ENCODE measurements around the gene SORCS2. TPM values are rescaled to one million over a fixed set of nuclear protein-coding genes. Genes with fewer than 3 reads are reported as not detected.

SORCS2 gene
- total RNA-seq, 1 donor from 2014 or later: 7.1 TPM

DNA sequence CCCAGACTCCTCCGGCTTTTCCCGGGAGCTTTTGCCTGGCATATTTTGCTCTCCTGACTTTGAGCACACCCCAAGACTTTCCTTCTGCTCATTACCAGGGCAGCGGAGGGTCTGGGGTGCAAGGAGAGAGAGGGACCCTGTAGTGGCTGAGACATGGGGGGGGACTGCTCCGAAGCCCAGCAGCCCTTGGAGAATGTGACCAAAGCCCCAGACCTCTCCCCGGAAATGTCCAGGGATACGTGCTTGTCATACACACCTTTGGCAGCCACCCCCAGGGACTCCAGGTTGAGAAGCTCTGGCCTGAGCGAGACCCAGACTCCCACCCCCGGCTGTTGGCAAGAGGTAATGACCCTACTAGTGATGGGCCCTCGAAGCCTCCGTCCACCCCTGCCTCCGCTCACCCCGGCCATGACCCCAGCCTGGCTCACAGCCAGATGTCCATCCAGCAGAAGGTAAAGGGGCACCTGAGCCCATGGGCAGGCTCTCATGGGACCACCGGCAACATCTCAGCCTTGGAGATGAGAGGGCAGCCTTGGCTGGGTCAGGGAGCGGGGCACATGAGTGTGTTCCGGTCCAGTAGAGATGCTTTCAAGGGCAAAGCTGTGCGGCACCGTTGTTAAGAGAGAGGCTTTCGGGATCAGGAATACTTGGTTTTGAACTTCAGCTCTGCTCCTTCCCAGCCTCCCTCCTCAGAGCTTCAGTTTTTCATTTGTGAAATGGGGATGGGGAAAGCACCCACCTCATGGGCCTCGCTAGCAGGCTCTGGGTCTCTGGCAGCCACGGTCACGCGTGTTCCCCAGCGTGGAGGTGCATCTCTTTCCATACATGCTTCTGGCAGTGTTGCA is 240.4 kb downstream of the SORCS2 start:
- no peak for DNase-seq (ENCODE audit: low spot score in 2 of 2, unreplicated experiment in 2 of 2)
- H3K4me1 Mint-ChIP-seq: peaks cover 29% of the 10 kb centered on the region
- no peaks in the 10 kb centered on the region for H3K9me3 Mint-ChIP-seq
- no peaks in the 10 kb centered on the region for H3K27me3 Mint-ChIP-seq (ENCODE audit: low read depth)
- no peak overlapping the region for H3K4me3 Mint-ChIP-seq
- TF ChIP-seq, protein P1, sequence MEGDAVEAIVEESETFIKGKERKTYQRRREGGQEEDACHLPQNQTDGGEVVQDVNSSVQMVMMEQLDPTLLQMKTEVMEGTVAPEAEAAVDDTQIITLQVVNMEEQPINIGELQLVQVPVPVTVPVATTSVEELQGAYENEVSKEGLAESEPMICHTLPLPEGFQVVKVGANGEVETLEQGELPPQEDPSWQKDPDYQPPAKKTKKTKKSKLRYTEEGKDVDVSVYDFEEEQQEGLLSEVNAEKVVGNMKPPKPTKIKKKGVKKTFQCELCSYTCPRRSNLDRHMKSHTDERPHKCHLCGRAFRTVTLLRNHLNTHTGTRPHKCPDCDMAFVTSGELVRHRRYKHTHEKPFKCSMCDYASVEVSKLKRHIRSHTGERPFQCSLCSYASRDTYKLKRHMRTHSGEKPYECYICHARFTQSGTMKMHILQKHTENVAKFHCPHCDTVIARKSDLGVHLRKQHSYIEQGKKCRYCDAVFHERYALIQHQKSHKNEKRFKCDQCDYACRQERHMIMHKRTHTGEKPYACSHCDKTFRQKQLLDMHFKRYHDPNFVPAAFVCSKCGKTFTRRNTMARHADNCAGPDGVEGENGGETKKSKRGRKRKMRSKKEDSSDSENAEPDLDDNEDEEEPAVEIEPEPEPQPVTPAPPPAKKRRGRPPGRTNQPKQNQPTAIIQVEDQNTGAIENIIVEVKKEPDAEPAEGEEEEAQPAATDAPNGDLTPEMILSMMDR (IDR thresholded peaks at IDR 0.05; ENCODE audit: unreplicated experiment): no peak
- H3K27ac Mint-ChIP-seq: no peak overlapping the region
- no peaks in the 10 kb centered on the region for H3K36me3 Mint-ChIP-seq

DNA sequence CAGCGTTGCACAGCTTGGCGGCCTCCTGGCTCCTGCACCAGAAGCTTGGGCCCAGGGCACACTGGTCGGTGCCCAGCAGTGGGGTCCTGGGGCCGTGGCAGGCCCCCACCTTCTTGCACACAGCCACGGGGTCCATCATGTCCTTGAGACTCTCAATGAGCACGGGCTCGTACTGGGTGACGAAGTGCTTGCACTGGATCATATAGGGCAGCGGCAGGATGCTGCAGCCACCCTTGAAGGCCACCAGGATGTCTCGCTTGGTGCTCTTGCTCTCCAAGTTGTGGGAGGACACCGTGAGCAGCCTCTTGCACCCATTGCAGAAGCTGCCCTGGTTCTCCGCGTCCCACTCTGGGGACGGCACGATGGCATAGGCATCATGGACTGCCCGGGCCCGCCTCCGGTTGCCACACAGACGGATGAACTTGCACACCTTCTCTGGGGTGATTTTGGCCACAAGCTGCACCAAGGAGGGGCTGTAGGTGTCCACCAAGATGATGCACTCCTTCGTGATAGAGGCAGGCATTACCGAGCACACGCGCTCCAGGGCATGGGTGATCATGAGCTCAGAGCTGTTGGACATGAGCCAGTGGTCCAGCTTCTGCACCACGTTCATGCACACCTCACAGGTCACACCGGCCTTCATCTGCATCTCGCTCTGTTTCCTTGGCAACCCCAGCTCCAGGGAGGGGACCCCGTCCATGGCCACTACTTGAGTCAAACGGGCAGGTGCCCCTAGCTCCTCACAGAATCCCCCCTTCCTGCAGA is 241.2 kb downstream of the SORCS2 start:
- Mint-ChIP-seq H3K27ac (no peak overlapping the region), H3K4me1 (peaks cover 23% of the 10 kb centered on the region), H3K9me3 (peaks cover 3% of the 10 kb centered on the region), H3K36me3 (no peaks in the 10 kb centered on the region), H3K4me3 (no peak overlapping the region), H3K27me3 (ENCODE audit: low read depth) (no peaks in the 10 kb centered on the region)
- DNase-seq (ENCODE audit: low spot score in 2 of 2, unreplicated experiment in 2 of 2): no peak
- TF ChIP-seq, protein P1 (IDR thresholded peaks at IDR 0.05; ENCODE audit: unreplicated experiment): no peak

DNA sequence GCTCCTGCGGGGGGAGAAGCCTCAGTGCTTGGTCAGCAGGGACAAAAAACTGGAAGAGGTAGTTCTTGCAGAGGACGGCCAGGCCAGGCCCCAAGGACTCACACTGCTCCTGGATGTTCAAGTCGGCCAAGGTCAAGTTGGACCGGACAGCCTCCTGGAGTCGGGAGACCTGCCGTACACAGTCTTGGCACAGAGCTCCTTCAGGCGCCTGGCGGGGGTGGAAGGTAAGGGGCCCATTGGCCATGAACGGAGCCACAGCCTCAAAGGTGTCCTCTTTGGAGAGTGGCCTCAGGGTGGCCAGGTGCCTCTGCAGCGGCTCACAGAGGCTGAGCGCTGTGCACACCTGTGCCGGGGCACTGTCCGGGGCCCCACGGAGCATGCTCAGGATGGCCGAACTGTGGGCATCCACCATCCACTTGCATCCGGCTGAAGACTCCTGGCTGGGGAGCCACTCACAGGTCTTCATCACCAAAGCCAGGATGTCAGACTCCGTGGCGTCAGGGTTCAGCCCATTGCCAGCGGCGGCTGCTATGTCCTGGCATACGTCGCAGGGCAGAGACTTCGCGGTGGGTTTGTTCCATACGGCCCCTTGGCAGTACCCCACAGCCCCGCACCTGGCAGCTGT is 241.9 kb downstream of the SORCS2 start:
- H3K27ac Mint-ChIP-seq: no peak overlapping the region
- TF ChIP-seq, protein P1 (IDR thresholded peaks at IDR 0.05; ENCODE audit: unreplicated experiment): no peak
- H3K27me3 Mint-ChIP-seq (ENCODE audit: low read depth): no peaks in the 10 kb centered on the region
- no peak for DNase-seq (ENCODE audit: low spot score in 2 of 2, unreplicated experiment in 2 of 2)
- H3K4me3 Mint-ChIP-seq: no peak overlapping the region
- peaks cover 9% of the 10 kb centered on the region for H3K9me3 Mint-ChIP-seq
- peaks cover 23% of the 10 kb centered on the region for H3K4me1 Mint-ChIP-seq
- no peaks in the 10 kb centered on the region for H3K36me3 Mint-ChIP-seq

DNA sequence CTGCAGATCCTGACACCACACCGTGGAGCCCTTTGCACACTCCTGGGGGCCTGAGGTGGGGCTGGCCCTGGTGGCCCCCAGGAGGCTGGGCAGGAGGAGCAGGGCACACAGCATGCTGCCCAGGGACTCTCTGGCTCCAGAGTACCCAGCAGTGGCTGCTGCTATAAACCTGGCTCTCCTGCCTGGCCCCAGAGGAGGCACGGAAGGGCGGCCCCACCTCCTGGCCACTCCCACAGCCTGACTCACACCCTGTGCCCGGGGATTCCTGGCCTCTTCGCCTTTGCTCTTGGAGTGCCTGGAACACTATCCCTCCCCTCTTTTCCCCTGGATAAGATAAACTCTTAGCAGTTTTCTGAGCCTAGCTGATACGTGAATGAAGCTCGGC is 242.4 kb downstream of the SORCS2 start, which contains the start of gene PSAPL1:
Gene PSAPL1, minus strand, starts transcription at position 165 of the 385 bp plus-strand sequence. Its CDS starts 51 bp downstream, at position 114.
- Mint-ChIP-seq H3K27me3 (ENCODE audit: low read depth) (no peaks in the 10 kb centered on the region), H3K9me3 (peaks cover 12% of the 10 kb centered on the region), H3K27ac (peak within 1 kb of the TSS; percentile 51), H3K4me3 (no peak within 1 kb of the TSS), H3K36me3 (no peaks in the 10 kb centered on the region), H3K4me1 (peaks cover 23% of the 10 kb centered on the region)
- TF ChIP-seq, protein P1 (IDR thresholded peaks at IDR 0.05; ENCODE audit: unreplicated experiment): no peak
- DNase-seq (ENCODE audit: low spot score in 2 of 2, unreplicated experiment in 2 of 2): no peak

DNA sequence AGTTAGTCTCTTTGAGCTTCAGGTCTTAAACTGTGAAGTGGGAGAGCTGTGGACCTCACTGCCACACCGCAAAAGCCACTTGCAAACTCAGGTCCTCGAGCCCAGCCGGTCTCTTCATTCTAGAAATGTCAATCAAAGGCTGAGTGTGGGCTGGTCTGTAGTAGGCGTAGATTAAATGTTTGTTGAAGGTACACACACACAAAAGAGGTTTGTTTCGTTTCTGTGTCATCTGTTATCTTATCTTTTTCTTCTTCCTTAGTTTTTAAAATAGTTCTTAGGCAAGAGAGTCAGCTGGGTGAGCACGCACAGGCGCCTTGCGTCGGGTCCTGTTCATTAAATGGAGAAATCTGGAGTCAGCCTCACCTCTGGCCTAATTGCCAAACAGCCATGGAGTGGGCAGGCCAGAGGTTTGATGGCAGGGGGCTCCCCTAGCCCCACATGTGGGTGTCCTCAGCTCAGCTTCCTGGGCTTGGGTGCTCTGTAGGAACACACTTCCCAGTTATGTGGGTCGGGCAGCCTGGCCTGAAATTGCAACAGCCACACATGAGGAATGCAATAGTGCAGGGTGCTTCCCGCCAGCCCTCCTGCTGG is 243.2 kb downstream of the SORCS2 start:
- H3K36me3 Mint-ChIP-seq: no peaks in the 10 kb centered on the region
- peaks cover 15% of the 10 kb centered on the region for H3K4me1 Mint-ChIP-seq
- H3K27ac Mint-ChIP-seq: peak overlapping the region; percentile 62
- no peak overlapping the region for H3K4me3 Mint-ChIP-seq
- no peak for DNase-seq (ENCODE audit: low spot score in 2 of 2, unreplicated experiment in 2 of 2)
- TF ChIP-seq, protein P1 (IDR thresholded peaks at IDR 0.05; ENCODE audit: unreplicated experiment): no peak
- H3K27me3 Mint-ChIP-seq (ENCODE audit: low read depth): no peaks in the 10 kb centered on the region
- peaks cover 12% of the 10 kb centered on the region for H3K9me3 Mint-ChIP-seq

Measured in mesothelial cell of epicardium (in vitro differentiated cells).